T-helper 22 cell (primary cell): ENCODE measurements around the gene WRAP73.
"Not testable (repeated sequence)": the region's sequence is repeated elsewhere in the genome, so short reads cannot be mapped to it uniquely, and the experiment has no call there.

Source experiments
- DNase-seq: peaks from one replicate; pipeline ENCODE4 v3.0.0-alpha.2; 2020; ENCODE audit warnings: low read depth

Gene WRAP73

GRCh38 chr1:3630161-3630611, 19.7 kb downstream of the WRAP73 start:
- DNase-seq: no peak

- no peak for DNase-seq
These were observed 20.2 kb downstream of the WRAP73 start for GRCh38 chr1:3629561-3630160.

GRCh38 chr1:3628445-3628844, 21.5 kb downstream of the WRAP73 start:
- DNase-seq: no peak

GRCh38 chr1:3627515-3628253, 22.2 kb downstream of the WRAP73 start:
- DNase-seq: no peak

GRCh38 chr1:3626025-3626424, 23.9 kb downstream of the WRAP73 start:
- no peak for DNase-seq

GRCh38 chr1:3625151-3625907, 24.6 kb downstream of the WRAP73 start:
- no peak for DNase-seq

GRCh38 chr1:3624200-3625136, 25.4 kb downstream of the WRAP73 start, which contains the start of gene TPRG1L:
Gene TPRG1L (plus strand): TSS chr1:3625015. CDS start chr1:3625073, 58 bp downstream.
- peak; percentile 95 for DNase-seq

GRCh38 chr1:3623441-3624199, 26.3 kb downstream of the WRAP73 start:
- no peak for DNase-seq

GRCh38 chr1:3622102-3622501, 27.8 kb downstream of the WRAP73 start:
- DNase-seq: not testable (repeated sequence)

GRCh38 chr1:3621151-3621671, 28.7 kb downstream of the WRAP73 start:
- not testable (repeated sequence) for DNase-seq

- no peak for DNase-seq
These were observed 29.2 kb downstream of the WRAP73 start for GRCh38 chr1:3620708-3621107.

- DNase-seq: peak; percentile 52
These were observed 30.8 kb downstream of the WRAP73 start for GRCh38 chr1:3618881-3619671.

GRCh38 chr1:3618531-3618880, 31.4 kb downstream of the WRAP73 start:
- no peak for DNase-seq

GRCh38 chr1:3617806-3618345, 32.0 kb downstream of the WRAP73 start:
- DNase-seq: no peak

- no peak for DNase-seq
These were observed 33.0 kb downstream of the WRAP73 start for GRCh38 chr1:3616861-3617260.

- DNase-seq: no peak
These were observed 34.9 kb downstream of the WRAP73 start for GRCh38 chr1:3614755-3615742.

- no peak for DNase-seq
These were observed 37.8 kb downstream of the WRAP73 start for GRCh38 chr1:3612123-3612522.
